Liver (tissue), 9 donors: ENCODE data around the gene ATAD3C. TPM values are rescaled to one million over a fixed set of nuclear protein-coding genes. Genes with fewer than 3 reads are reported as not detected.

Experiments used
- DNase-seq: peaks from one replicate; pipeline ENCODE4 v3.0.0-alpha.2; 2017; ENCODE audit warnings: low spot score
- H3K27ac ChIP-seq, 2 donors: one replicate each; pipeline ENCODE4 v1.7.0; 2013; ENCODE audit warnings: inconsistent platforms in 2 of 2, low read length in 2 of 2, control low read depth in 1 of 2, low read depth in 1 of 2, mild to moderate bottlenecking in 1 of 2
- H3K27me3 ChIP-seq, 4 donors: one replicate each; pipeline versions ENCODE4 v1.6.1 to v1.7.0; 2013; ENCODE audit warnings: low read length in 3 of 4, inconsistent platforms in 1 of 4, mild to moderate bottlenecking in 1 of 4, moderate library complexity in 1 of 4; ENCODE audit not compliant: control insufficient read depth in 4 of 4, insufficient read depth in 4 of 4
- H3K36me3 ChIP-seq, 4 donors: one replicate each; pipeline versions ENCODE4 v1.6.1 to v1.7.0; 2013; ENCODE audit warnings: low read length in 3 of 4, mild to moderate bottlenecking in 3 of 4, low read depth in 1 of 4, moderate library complexity in 1 of 4; ENCODE audit not compliant: control insufficient read depth in 4 of 4, insufficient read depth in 3 of 4
- H3K4me1 ChIP-seq, 4 donors: one replicate each; pipeline versions ENCODE4 v1.6.1 to v1.7.0; 2013; ENCODE audit warnings: low read length in 3 of 4, mild to moderate bottlenecking in 3 of 4, moderate library complexity in 1 of 4; ENCODE audit not compliant: control insufficient read depth in 4 of 4, insufficient read depth in 4 of 4
- H3K4me3 ChIP-seq, 3 donors: one replicate each; pipeline versions ENCODE4 v1.6.1 to v1.7.0; 2013; ENCODE audit warnings: low read length in 3 of 3, control low read depth in 1 of 3, low read depth in 1 of 3, mild to moderate bottlenecking in 1 of 3
- H3K9ac ChIP-seq, 2 donors: one replicate each; pipeline ENCODE4 v1.7.0; 2013; ENCODE audit warnings: low read length in 2 of 2, mild to moderate bottlenecking in 2 of 2, moderate library complexity in 2 of 2, control low read depth in 1 of 2, low read depth in 1 of 2
- H3K9me3 ChIP-seq, 4 donors: one replicate each; pipeline versions ENCODE4 v1.6.1 to v1.7.0; 2013; ENCODE audit warnings: low read length in 3 of 4; ENCODE audit not compliant: control insufficient read depth in 4 of 4
- ATF3 ChIP-seq: IDR thresholded peaks from 2 replicates; pipeline ENCODE4 v1.6.1; 2016; ENCODE audit warnings: antibody characterized with exemption
- CTCF ChIP-seq: fragments of 150-350 bp; IDR thresholded peaks from 2 replicates; pipeline ENCODE4 v1.5.1; 2017; ENCODE audit warnings: improper control_type of control experiment, low read depth, low read length; ENCODE audit not compliant: missing input control
- EGR1 ChIP-seq, 2 donors: IDR thresholded peaks; 2 replicates each; pipeline ENCODE4 v1.6.1; 2016 to 2018; ENCODE audit warnings: antibody characterized with exemption in 2 of 2, low read depth in 2 of 2
- FOXA1 ChIP-seq: IDR thresholded peaks from 2 replicates; pipeline ENCODE4 v1.6.1; 2016; ENCODE audit warnings: antibody characterized with exemption
- FOXA2 ChIP-seq: IDR thresholded peaks from 2 replicates; pipeline ENCODE4 v1.6.1; 2016; ENCODE audit warnings: antibody characterized with exemption
- GABPA ChIP-seq, 2 donors: IDR thresholded peaks in 1 of 2; conservative IDR thresholded peaks in 1 of 2; 2 replicates each; pipeline ENCODE4 v1.6.1; 2016; ENCODE audit warnings: antibody characterized with exemption in 2 of 2, mild to moderate bottlenecking in 1 of 2, moderate library complexity in 1 of 2
- HNF4A ChIP-seq, 2 donors: conservative IDR thresholded peaks; 2 replicates each; pipeline ENCODE4 v1.6.1; 2016; ENCODE audit warnings: antibody characterized with exemption in 2 of 2, mild to moderate bottlenecking in 2 of 2
- HNF4G ChIP-seq: IDR thresholded peaks from 2 replicates; pipeline ENCODE4 v1.6.1; 2016; ENCODE audit warnings: antibody characterized with exemption
- JUND ChIP-seq, 2 donors: IDR thresholded peaks; 2 replicates each; pipeline ENCODE4 v1.6.1; 2016; ENCODE audit warnings: antibody characterized with exemption in 2 of 2
- NR2F2 ChIP-seq: IDR thresholded peaks from 2 replicates; pipeline ENCODE4 v1.6.1; 2016; ENCODE audit warnings: antibody characterized with exemption
- RAD21 ChIP-seq, 2 donors: IDR thresholded peaks; 2 replicates each; pipeline ENCODE4 v1.6.1; 2016; ENCODE audit warnings: antibody characterized with exemption in 2 of 2, mild to moderate bottlenecking in 2 of 2
- RXRA ChIP-seq, 2 donors: IDR thresholded peaks; 2 replicates each; pipeline ENCODE4 v1.6.1; 2017 to 2018; ENCODE audit warnings: antibody characterized with exemption in 2 of 2, mild to moderate bottlenecking in 1 of 2
- SP1 ChIP-seq: IDR thresholded peaks from 2 replicates; pipeline ENCODE4 v1.6.1; 2018; ENCODE audit warnings: antibody characterized with exemption, mild to moderate bottlenecking
- YY1 ChIP-seq: IDR thresholded peaks from 2 replicates; pipeline ENCODE4 v1.6.1; 2016; ENCODE audit warnings: antibody characterized with exemption, mild to moderate bottlenecking
- WGBS: extraction: QIAGEN DNeasy Blood & Tissue Kit; methylation state at CpG from one replicate; pipeline ENCODE4 v1.1.7; 2013; 5-methylcytosine and 5-hydroxymethylcytosine counted together
- polyA plus RNA-seq, 2 donors: library from polyadenylated mRNA; stranded (reverse) in 1 of 2; unstranded in 1 of 2; fragments of 200-250 nt in 1 of 2; fragments of >200 nt in 1 of 2; fragmentation: Nextera tagmentation in 1 of 2; extraction: Ambion mirVana in 1 of 2; gene quantifications; one replicate each; pipeline versions ENCODE4 v1.2.1 to v1.2.3, GENCODE V29; 2013 to 2015
- total RNA-seq, 2 donors: library from RNA; depleted of rRNA; stranded (reverse); fragments of >200 nt; gene quantifications; one replicate each; pipeline ENCODE4 v1.2.3, GENCODE V29; 2014
- TF ChIP-seq, protein P1 (sequence below): IDR thresholded peaks from 2 replicates; pipeline ENCODE4 v1.6.1; 2016; ENCODE audit warnings: antibody characterized with exemption, mild to moderate bottlenecking
- TF ChIP-seq, protein P2 (sequence below): IDR thresholded peaks from 2 replicates; pipeline ENCODE4 v1.6.1; 2016; ENCODE audit warnings: antibody characterized with exemption
- TF ChIP-seq, protein P3 (sequence below): IDR thresholded peaks from 2 replicates; pipeline ENCODE4 v1.6.1; 2016; ENCODE audit warnings: antibody characterized with exemption
- donor health status: healthy.
- donor health status: healthy.
- donor health status: healthy.
- donor health status: healthy.
- donor health status: healthy.

ATAD3C gene
- total and polyA plus RNA-seq, 4 donors, result 0.19 to 4.8 (median 0.88) TPM

GRCh38 chr1:1460540-1461130 lies 11.1 kb downstream of the ATAD3C start (continued):
- TF ChIP-seq GABPA (IDR thresholded peaks at IDR 0.05 in 1 of 2, conservative IDR thresholded peaks at IDR 0.05 in 1 of 2) (no peak), JUND (IDR thresholded peaks at IDR 0.05) (no peak), HNF4A (conservative IDR thresholded peaks at IDR 0.05) (no peak), ATF3 (no peak)

DNA sequence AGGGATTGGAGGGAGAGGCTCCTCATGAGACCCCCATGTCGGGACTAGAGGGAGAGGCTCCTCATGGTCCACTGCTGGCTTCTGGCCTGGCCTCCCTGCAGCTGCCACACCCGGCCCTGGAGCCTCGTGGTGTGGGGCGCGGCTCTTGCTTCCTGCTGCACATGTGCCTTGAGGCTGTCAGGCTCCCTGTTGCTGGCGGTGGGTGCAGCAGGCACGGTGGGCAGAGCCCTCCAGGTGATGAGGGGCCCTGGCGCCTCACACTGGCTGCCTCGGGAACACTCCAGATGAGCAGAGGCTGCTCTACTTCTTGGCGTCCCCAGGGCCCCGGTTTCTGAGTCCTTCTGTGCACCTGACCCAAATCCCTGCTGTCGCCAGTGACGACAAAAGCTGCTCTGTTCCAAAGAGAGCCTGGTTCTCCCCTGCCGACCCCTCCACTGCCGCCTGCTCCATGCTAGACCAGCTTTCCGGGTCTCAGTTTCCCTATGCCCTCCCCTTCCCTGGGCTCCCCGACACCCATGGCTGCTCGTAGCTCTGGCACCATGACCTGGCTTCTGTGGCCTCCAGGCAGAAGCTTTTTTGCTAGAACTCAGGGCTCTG lies 12.3 kb downstream of the ATAD3C start:
- no peak for TF ChIP-seq RXRA (IDR thresholded peaks at IDR 0.05)
- TF ChIP-seq HNF4A (conservative IDR thresholded peaks at IDR 0.05), result no peak
- TF ChIP-seq EGR1 (IDR thresholded peaks at IDR 0.05; ENCODE audit: low read depth in 2 of 2), result no peak
- TF ChIP-seq RAD21 (IDR thresholded peaks at IDR 0.05), result no peak
- no peak for TF ChIP-seq SP1
- no peak for TF ChIP-seq CTCF
- no peak for TF ChIP-seq HNF4G
- TF ChIP-seq FOXA2, result no peak
- TF ChIP-seq JUND (IDR thresholded peaks at IDR 0.05), result no peak
- TF ChIP-seq ATF3, result no peak
- H3K4me3 ChIP-seq, result no peak overlapping the region
- no peak for DNase-seq
- 75% methylated on average over 18 of the region's 18 CpGs for WGBS
- H3K27me3 ChIP-seq, result no peaks in the 10 kb centered on the region
- H3K36me3 ChIP-seq, result no peaks in the 10 kb centered on the region
- H3K9ac ChIP-seq, result no peak overlapping the region
- H3K27ac ChIP-seq, result no peak overlapping the region
- peaks cover 0 to 5% (median 3%) of the 10 kb centered on the region in 4 donors for H3K4me1 ChIP-seq
- no peaks in the 10 kb centered on the region for H3K9me3 ChIP-seq

GRCh38 chr1:1462318-1462966 lies 13.0 kb downstream of the ATAD3C start:
- no peak for TF ChIP-seq RXRA (IDR thresholded peaks at IDR 0.05)
- TF ChIP-seq SP1, result no peak
- no peak for TF ChIP-seq FOXA2
- TF ChIP-seq ATF3, result no peak
- TF ChIP-seq RAD21 (IDR thresholded peaks at IDR 0.05), result no peak
- TF ChIP-seq NR2F2, result no peak
- TF ChIP-seq HNF4A (conservative IDR thresholded peaks at IDR 0.05), result no peak
- no peak for TF ChIP-seq FOXA1
- TF ChIP-seq, protein P1, sequence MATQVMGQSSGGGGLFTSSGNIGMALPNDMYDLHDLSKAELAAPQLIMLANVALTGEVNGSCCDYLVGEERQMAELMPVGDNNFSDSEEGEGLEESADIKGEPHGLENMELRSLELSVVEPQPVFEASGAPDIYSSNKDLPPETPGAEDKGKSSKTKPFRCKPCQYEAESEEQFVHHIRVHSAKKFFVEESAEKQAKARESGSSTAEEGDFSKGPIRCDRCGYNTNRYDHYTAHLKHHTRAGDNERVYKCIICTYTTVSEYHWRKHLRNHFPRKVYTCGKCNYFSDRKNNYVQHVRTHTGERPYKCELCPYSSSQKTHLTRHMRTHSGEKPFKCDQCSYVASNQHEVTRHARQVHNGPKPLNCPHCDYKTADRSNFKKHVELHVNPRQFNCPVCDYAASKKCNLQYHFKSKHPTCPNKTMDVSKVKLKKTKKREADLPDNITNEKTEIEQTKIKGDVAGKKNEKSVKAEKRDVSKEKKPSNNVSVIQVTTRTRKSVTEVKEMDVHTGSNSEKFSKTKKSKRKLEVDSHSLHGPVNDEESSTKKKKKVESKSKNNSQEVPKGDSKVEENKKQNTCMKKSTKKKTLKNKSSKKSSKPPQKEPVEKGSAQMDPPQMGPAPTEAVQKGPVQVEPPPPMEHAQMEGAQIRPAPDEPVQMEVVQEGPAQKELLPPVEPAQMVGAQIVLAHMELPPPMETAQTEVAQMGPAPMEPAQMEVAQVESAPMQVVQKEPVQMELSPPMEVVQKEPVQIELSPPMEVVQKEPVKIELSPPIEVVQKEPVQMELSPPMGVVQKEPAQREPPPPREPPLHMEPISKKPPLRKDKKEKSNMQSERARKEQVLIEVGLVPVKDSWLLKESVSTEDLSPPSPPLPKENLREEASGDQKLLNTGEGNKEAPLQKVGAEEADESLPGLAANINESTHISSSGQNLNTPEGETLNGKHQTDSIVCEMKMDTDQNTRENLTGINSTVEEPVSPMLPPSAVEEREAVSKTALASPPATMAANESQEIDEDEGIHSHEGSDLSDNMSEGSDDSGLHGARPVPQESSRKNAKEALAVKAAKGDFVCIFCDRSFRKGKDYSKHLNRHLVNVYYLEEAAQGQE, result no peak
- TF ChIP-seq, protein P2, sequence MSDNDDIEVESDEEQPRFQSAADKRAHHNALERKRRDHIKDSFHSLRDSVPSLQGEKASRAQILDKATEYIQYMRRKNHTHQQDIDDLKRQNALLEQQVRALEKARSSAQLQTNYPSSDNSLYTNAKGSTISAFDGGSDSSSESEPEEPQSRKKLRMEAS, result no peak
- TF ChIP-seq, protein P3, sequence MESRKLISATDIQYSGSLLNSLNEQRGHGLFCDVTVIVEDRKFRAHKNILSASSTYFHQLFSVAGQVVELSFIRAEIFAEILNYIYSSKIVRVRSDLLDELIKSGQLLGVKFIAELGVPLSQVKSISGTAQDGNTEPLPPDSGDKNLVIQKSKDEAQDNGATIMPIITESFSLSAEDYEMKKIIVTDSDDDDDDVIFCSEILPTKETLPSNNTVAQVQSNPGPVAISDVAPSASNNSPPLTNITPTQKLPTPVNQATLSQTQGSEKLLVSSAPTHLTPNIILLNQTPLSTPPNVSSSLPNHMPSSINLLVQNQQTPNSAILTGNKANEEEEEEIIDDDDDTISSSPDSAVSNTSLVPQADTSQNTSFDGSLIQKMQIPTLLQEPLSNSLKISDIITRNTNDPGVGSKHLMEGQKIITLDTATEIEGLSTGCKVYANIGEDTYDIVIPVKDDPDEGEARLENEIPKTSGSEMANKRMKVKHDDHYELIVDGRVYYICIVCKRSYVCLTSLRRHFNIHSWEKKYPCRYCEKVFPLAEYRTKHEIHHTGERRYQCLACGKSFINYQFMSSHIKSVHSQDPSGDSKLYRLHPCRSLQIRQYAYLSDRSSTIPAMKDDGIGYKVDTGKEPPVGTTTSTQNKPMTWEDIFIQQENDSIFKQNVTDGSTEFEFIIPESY, result no peak
- no peak for TF ChIP-seq YY1
- H3K4me3 ChIP-seq, result no peak overlapping the region
- no peak overlapping the region for H3K27ac ChIP-seq

More at GRCh38 chr1:1462318-1462966, 13.0 kb downstream of the ATAD3C start:
- Histone ChIP-seq H3K36me3 (no peaks in the 10 kb centered on the region), H3K27me3 (no peaks in the 10 kb centered on the region), H3K4me1 (peaks cover 0 to 5% (median 0%) of the 10 kb centered on the region in 4 donors), H3K9ac (no peak overlapping the region), H3K9me3 (no peaks in the 10 kb centered on the region)
- WGBS, result 81% methylated on average over 26 of the region's 26 CpGs
- DNase-seq, result no peak
